ENCODE results near the gene IGSF5. TPM values are rescaled to one million over a fixed set of nuclear protein-coding genes. Genes with fewer than 3 reads are reported as not detected.

The IGSF5 gene
- total RNA-seq, 2 donors from 2014 or later: 2.6 to 3.6 TPM

GRCh38 chr21:39705849-39706248 is 39.1 kb upstream of the IGSF5 start:
- 66 to 72% methylated on average over 2 of the region's 2 CpGs for WGBS, 2 donors
- no peaks in the 10 kb centered on the region for H3K9me3 ChIP-seq
- H3K27ac ChIP-seq: no peak overlapping the region
- H3K36me3 ChIP-seq (replicated peaks in 1 of 2; ENCODE audit: insufficient read depth in 1 of 2, low read depth in 2 of 2): no peaks in the 10 kb centered on the region
- TF ChIP-seq POLR2A (IDR thresholded peaks at IDR 0.05) (no peak), CTCF (IDR thresholded peaks at IDR 0.05) (peak in 5 of 7 experiments; percentile 15 to 46 (median 37))
- ATAC-seq: no peak
- intact Hi-C loops (cut with DNase I): no loop called here
- DNase-seq: no peak
- no peak overlapping the region for H3K4me3 ChIP-seq
- H3K27me3 ChIP-seq: no peaks in the 10 kb centered on the region
- peaks cover 11% of the 10 kb centered on the region for H3K4me1 ChIP-seq

- H3K36me3 ChIP-seq (replicated peaks in 1 of 2; ENCODE audit: insufficient read depth in 1 of 2, low read depth in 2 of 2): no peaks in the 10 kb centered on the region
- H3K4me1 ChIP-seq: peaks cover 4% of the 10 kb centered on the region
- no peaks in the 10 kb centered on the region for H3K27me3 ChIP-seq
- no peak for DNase-seq
- TF ChIP-seq POLR2A (IDR thresholded peaks at IDR 0.05) (no peak), CTCF (IDR thresholded peaks at IDR 0.05) (no peak)
- WGBS, 2 donors: 22 to 26% methylated on average over 1 of the region's 1 CpG
- H3K9me3 ChIP-seq: no peaks in the 10 kb centered on the region
- no peak overlapping the region for H3K27ac ChIP-seq
- intact Hi-C loops (cut with DNase I): no loop called here
- no peak for ATAC-seq
- H3K4me3 ChIP-seq: no peak overlapping the region
Measured at GRCh38 chr21:39707316-39707715, 37.7 kb upstream of the IGSF5 start.

GRCh38 chr21:39710866-39711265 is 34.1 kb upstream of the IGSF5 start:
- WGBS, 2 donors: 88 to 95% methylated on average over 5 to 8 of the region's 8 CpGs
- TF ChIP-seq POLR2A (IDR thresholded peaks at IDR 0.05): no peak
- no peak for TF ChIP-seq CTCF (IDR thresholded peaks at IDR 0.05)
- ATAC-seq: no peak
- no peak overlapping the region for H3K27ac ChIP-seq
- H3K4me3 ChIP-seq: no peak overlapping the region
- DNase-seq: no peak
- H3K27me3 ChIP-seq: no peaks in the 10 kb centered on the region
- no peaks in the 10 kb centered on the region for H3K9me3 ChIP-seq
- peaks cover 10% of the 10 kb centered on the region for H3K4me1 ChIP-seq
- H3K36me3 ChIP-seq (replicated peaks in 1 of 2; ENCODE audit: insufficient read depth in 1 of 2, low read depth in 2 of 2): no peaks in the 10 kb centered on the region
- intact Hi-C loops (cut with DNase I): loop anchor here (5.0 kb wide), 1 partner anchor 184 kb away; no protein-coding TSS in a partner anchor

GRCh38 chr21:39712273-39712672 is 32.7 kb upstream of the IGSF5 start:
- WGBS, 2 donors: 87 to 92% methylated on average over 7 of the region's 7 CpGs
- H3K27me3 ChIP-seq: no peaks in the 10 kb centered on the region
- intact Hi-C loops (cut with DNase I): loop anchor here (5.0 kb wide), 1 partner anchor 185 kb away; no protein-coding TSS in a partner anchor

More at GRCh38 chr21:39712273-39712672, 32.7 kb upstream of the IGSF5 start:
- no peak for DNase-seq
- H3K36me3 ChIP-seq (replicated peaks in 1 of 2; ENCODE audit: insufficient read depth in 1 of 2, low read depth in 2 of 2): no peaks in the 10 kb centered on the region
- H3K4me1 ChIP-seq: peaks cover 12% of the 10 kb centered on the region
- TF ChIP-seq CTCF (IDR thresholded peaks at IDR 0.05) (no peak), POLR2A (IDR thresholded peaks at IDR 0.05) (no peak)
- no peak for ATAC-seq
- H3K9me3 ChIP-seq: no peaks in the 10 kb centered on the region
- no peak overlapping the region for H3K27ac ChIP-seq
- no peak overlapping the region for H3K4me3 ChIP-seq
